Pancreas (tissue), 10 donors: Measurements from ENCODE around the gene KCNT2. TPM values are rescaled to one million over a fixed set of nuclear protein-coding genes. Genes with fewer than 3 reads are reported as not detected.

Experiments used
- ATAC-seq, 4 donors: fragments of 200-7000 bp; cut with Tn5 transposase; one replicate each; pipeline versions ENCODE4 v1.8.0 to v1.9.1; 2020; ENCODE audit warnings: mild to moderate bottlenecking in 4 of 4, moderate library complexity in 4 of 4
- DNase-seq, 6 donors: peaks; one replicate each; pipeline ENCODE4 v3.0.0-alpha.2; 2020
- FAIRE-seq: peaks from 2 replicates; lab custom pipeline; 2012; peaks lifted over from hg19 to GRCh38; lab: Jason Lieb, UNC
- H3K27ac ChIP-seq, 4 donors: fragments of 200-600 bp; sonication (generic); 1 replicate in 3 of 4; 2 replicates in 1 of 4; pipeline versions ENCODE4 v1.5.0 to v1.8.0; 2020
- H3K27me3 ChIP-seq, 4 donors: fragments of 200-600 bp; one replicate each; pipeline ENCODE4 v1.8.0; 2021
- H3K36me3 ChIP-seq, 3 donors: fragments of 200-600 bp; sonication (generic) in 1 of 3; one replicate each; pipeline versions ENCODE4 v1.5.0 to v1.8.0; 2020 to 2021
- H3K4me1 ChIP-seq, 3 donors: fragments of 200-600 bp; one replicate each; pipeline ENCODE4 v1.8.0; 2021
- H3K4me3 ChIP-seq, 4 donors: fragments of 200-600 bp; sonication (generic) in 2 of 4; one replicate each; pipeline versions ENCODE4 v1.5.0 to v1.8.0; 2020 to 2021
- H3K9me3 ChIP-seq, 4 donors: fragments of 200-600 bp; one replicate each; pipeline ENCODE4 v1.8.0; 2021
- CTCF ChIP-seq, 4 donors: fragments of 200-600 bp; sonication (generic) in 3 of 4; IDR thresholded peaks; one replicate each; pipeline versions ENCODE4 v1.5.0 to v1.8.0; 2021; ENCODE audit warnings: antibody characterized with exemption in 4 of 4
- WGBS, 2 donors: extraction: QIAGEN DNeasy Blood & Tissue Kit; methylation state at CpG; one replicate each; pipeline ENCODE4 v1.1.7; 2013; 5-methylcytosine and 5-hydroxymethylcytosine counted together
- intact Hi-C, 3 donors: fragments of 100-400 bp; cut with DNase I; formaldehyde crosslinking; loops; one replicate each; pipeline versions ENCODE4 v1.11.1 to v1.14.2; 2022
- polyA plus RNA-seq, 2 donors: library from polyadenylated mRNA; stranded (reverse); fragments of 200-250 nt; gene quantifications; one replicate each; pipeline ENCODE4 v1.2.3, GENCODE V29; 2013
- total RNA-seq, 6 donors: library from RNA; stranded (reverse); fragmentation: NEBNext Ultra II Directional in 4 of 6; extraction: Animal tissue kit (Norgen Biotek cat#: 25700) in 4 of 6; gene quantifications; one replicate each; pipeline versions ENCODE4 v1.2.1 to v1.2.4, GENCODE V29; 2021 to 2023
- donor health status: healthy with polysubstance abuse.
- donor health status: DM: no; HTN: no; CAD: no; lungs with moderate emphysema.
- donor health status: DM: no; HTN: no; CAD: no.
- donor health status: control.
- donor health status: control.
- donor health status: Bipolar disorder and iron deficiency.
- donor health status: DM: yes; HTN: yes; CAD: no.
- donor health status: DM: no; HTN: no; CAD: no.
- donor health status: DM: no; HTN: no; CAD: no.
- donor health status: DM: yes; HTN: yes; CAD: no.

The KCNT2 gene
- total and polyA plus RNA-seq, 8 donors, result 0.19 to 0.67 (median 0.42) TPM

- ATAC-seq (no peak), DNase-seq (no peak), FAIRE-seq (no peak)
- Histone ChIP-seq H3K4me1 (peaks cover 8 to 30% (median 16%) of the 10 kb centered on the region in 3 donors), H3K4me3 (no peak overlapping the region), H3K27ac (no peak overlapping the region), H3K9me3 (no peaks in the 10 kb centered on the region), H3K27me3 (no peaks in the 10 kb centered on the region), H3K36me3 (no peaks in the 10 kb centered on the region)
- TF ChIP-seq CTCF (IDR thresholded peaks at IDR 0.05), result no peak
- WGBS, 2 donors, result 89 to 93% methylated on average over 3 of the region's 3 CpGs
- intact Hi-C loops, result no loop called here
These were observed 165.9 kb downstream of the KCNT2 start for GRCh38 chr1:196442366-196442765.

- no peak for TF ChIP-seq CTCF (IDR thresholded peaks at IDR 0.05)
- Histone ChIP-seq H3K27me3 (no peaks in the 10 kb centered on the region), H3K36me3 (no peaks in the 10 kb centered on the region), H3K27ac (no peak overlapping the region), H3K4me3 (no peak overlapping the region), H3K4me1 (peaks cover 8 to 31% (median 17%) of the 10 kb centered on the region in 3 donors), H3K9me3 (no peaks in the 10 kb centered on the region)
- DNase-seq (no peak), ATAC-seq (no peak), FAIRE-seq (no peak)
- WGBS, 2 donors, result 66 to 68% methylated on average over 1 of the region's 1 CpG
- intact Hi-C loops, result no loop called here
These were observed 167.5 kb downstream of the KCNT2 start for GRCh38 chr1:196440711-196441110.

GRCh38 chr1:196438329-196438728 is 169.9 kb downstream of the KCNT2 start:
- Histone ChIP-seq H3K4me1 (peaks cover 8 to 24% (median 17%) of the 10 kb centered on the region in 3 donors), H3K4me3 (no peak overlapping the region), H3K9me3 (no peaks in the 10 kb centered on the region), H3K36me3 (no peaks in the 10 kb centered on the region), H3K27ac (peak overlapping the region in 1 of 4 donors; percentile 6), H3K27me3 (no peaks in the 10 kb centered on the region)
- DNase-seq (no peak), FAIRE-seq (no peak), ATAC-seq (peak in 3 of 4 donors; percentile 80 to 96 (median 94))
- intact Hi-C loops, result no loop called here
- no peak for TF ChIP-seq CTCF (IDR thresholded peaks at IDR 0.05)
- WGBS, 2 donors, result 3 to 7% methylated on average over 2 of the region's 2 CpGs

- ATAC-seq (no peak), FAIRE-seq (no peak), DNase-seq (no peak)
- intact Hi-C loops, result no loop called here
- Histone ChIP-seq H3K27me3 (no peaks in the 10 kb centered on the region), H3K4me3 (no peak overlapping the region), H3K36me3 (no peaks in the 10 kb centered on the region), H3K9me3 (no peaks in the 10 kb centered on the region), H3K4me1 (peaks cover 8 to 20% (median 17%) of the 10 kb centered on the region in 3 donors), H3K27ac (peak overlapping the region in 1 of 4 donors; percentile 6)
- no peak for TF ChIP-seq CTCF (IDR thresholded peaks at IDR 0.05)
These were observed 170.6 kb downstream of the KCNT2 start for GRCh38 chr1:196437671-196438070.

- Histone ChIP-seq H3K4me3 (no peak overlapping the region), H3K27me3 (no peaks in the 10 kb centered on the region), H3K27ac (no peak overlapping the region), H3K9me3 (no peaks in the 10 kb centered on the region), H3K36me3 (no peaks in the 10 kb centered on the region), H3K4me1 (peaks cover 0 to 7% (median 7%) of the 10 kb centered on the region in 3 donors)
- no peak for ATAC-seq
- no peak for FAIRE-seq
- DNase-seq, result no peak
- intact Hi-C loops, result no loop called here
- TF ChIP-seq CTCF (IDR thresholded peaks at IDR 0.05), result no peak
These were observed 175.2 kb downstream of the KCNT2 start for GRCh38 chr1:196433000-196433399.
